ENCODE data around the gene KCNJ1. TPM values are rescaled to one million over a fixed set of nuclear protein-coding genes. Genes with fewer than 3 reads are reported as not detected.

The KCNJ1 gene
- total and polyA plus RNA-seq, 9 of the 15 experiments (the other 6 are each of a cell fraction or from before 2014, with no cell fraction given), result not detected

- POLR2A ChIA-PET, result no interaction called here
- no peaks in the 10 kb centered on the region for H3K9me1 ChIP-seq (ENCODE audit: control insufficient read depth, insufficient read depth, low read length)
- peak; percentile 71 for TF ChIP-seq RBM25 (IDR thresholded peaks at IDR 0.05; ENCODE audit: low read depth, low read length, severe bottlenecking)
- TF ChIP-seq ZNF24 (IDR thresholded peaks at IDR 0.05), result no peak
- no peak for TF ChIP-seq RBBP5 (IDR thresholded peaks at IDR 0.05; ENCODE audit: borderline replicate concordance, insufficient read depth, low read length, poor library complexity, severe bottlenecking)
- H3K4me1 ChIP-seq (replicated peaks in 1 of 2; ENCODE audit: control insufficient read depth in 2 of 2, insufficient read depth in 2 of 2, low read length in 2 of 2), result no peaks in the 10 kb centered on the region
- H3K36me3 ChIP-seq (ENCODE audit: control insufficient read depth, insufficient read depth, low read length), result no peaks in the 10 kb centered on the region
- BruUV-seq (replicated peaks), result no TSS peak
- H3K9me3 ChIP-seq (replicated peaks; ENCODE audit: control insufficient read depth, insufficient read depth, low read depth, low read length), result no peaks in the 10 kb centered on the region
- FAIRE-seq (no peak), ATAC-seq (peak; percentile 22; the same call in 2 of the 3 replicates), DNase-seq (ENCODE audit: extremely low read depth in 1 of 4, low spot score in 3 of 4) (no peak)
- in situ Hi-C loops (cut with MboI) (loop anchor here (10.0 to 25.0 kb wide), 2 partner anchors 656 to 793 kb away; no protein-coding TSS in a partner anchor), intact Hi-C loops (cut with micrococcal nuclease) (loop anchor here (1.0 to 2.0 kb wide), 4 partner anchors 200 to 799 kb away; no protein-coding TSS in a partner anchor)
- WGBS (ENCODE audit: insufficient coverage, low coverage, missing lambda C conversion rate), result 17% methylated on average over 11 of the region's 11 CpGs
- H4K20me1 ChIP-seq (replicated peaks; ENCODE audit: control insufficient read depth, insufficient read depth, low read length), result no peaks in the 10 kb centered on the region
- no peaks in the 10 kb centered on the region for H3K27me3 ChIP-seq (ENCODE audit: control insufficient read depth in 2 of 2, insufficient read depth in 2 of 2, low read length in 2 of 2)
- no peak overlapping the region for H3K4me3 ChIP-seq
- no peaks in the 10 kb centered on the region for H3K79me2 ChIP-seq (ENCODE audit: control insufficient read depth, insufficient read depth, low read length)
- CTCF ChIA-PET (ENCODE audit: low intra/inter-chr PET ratio), result no interaction called here
- H2AFZ ChIP-seq (ENCODE audit: low read depth, low read length), result no peak overlapping the region
- no peak overlapping the region for H3K27ac ChIP-seq (ENCODE audit: extremely low read depth, low read depth, low read length)
- H3K9ac ChIP-seq (ENCODE audit: insufficient read depth in 1 of 2, low read depth in 2 of 2, low read length in 2 of 2), result no peak overlapping the region
- H3K4me2 ChIP-seq (ENCODE audit: insufficient read depth, low read length), result no peak overlapping the region
Measured at GRCh38 chr11:128830290-128831173, 36.6 kb downstream of the KCNJ1 start.

- TF ChIP-seq FOXM1 (IDR thresholded peaks at IDR 0.05; ENCODE audit: low read depth) (no peak), FOXM1 (CRISPR knock-in tag; IDR thresholded peaks at IDR 0.05; ENCODE audit: low read depth) (no peak), ELK3 (CRISPR knock-in tag; IDR thresholded peaks at IDR 0.05) (no peak), CSDE1 (IDR thresholded peaks at IDR 0.05) (no peak), MCM3 (IDR thresholded peaks at IDR 0.05) (no peak), PHF21A (IDR thresholded peaks at IDR 0.05; ENCODE audit: borderline replicate concordance, low read depth) (no peak)
- H2AFZ ChIP-seq (ENCODE audit: low read depth, low read length), result no peak overlapping the region
- no peaks in the 10 kb centered on the region for H3K9me1 ChIP-seq (ENCODE audit: control insufficient read depth, insufficient read depth, low read length)
- H3K79me2 ChIP-seq (ENCODE audit: control insufficient read depth, insufficient read depth, low read length), result no peaks in the 10 kb centered on the region
- ATAC-seq, result no peak
- intact Hi-C loops (cut with micrococcal nuclease), result no loop called here
- WGBS (ENCODE audit: insufficient coverage, low coverage, missing lambda C conversion rate), result 2% methylated on average over 4 of the region's 4 CpGs
- no peak overlapping the region for H3K4me3 ChIP-seq
- H3K9me3 ChIP-seq (replicated peaks; ENCODE audit: control insufficient read depth, insufficient read depth, low read depth, low read length), result no peaks in the 10 kb centered on the region
- FAIRE-seq, result no peak
- in situ Hi-C loops (cut with MboI), result loop anchor here (25.0 kb wide), 1 partner anchor 791 kb away; no protein-coding TSS in a partner anchor
- H3K27me3 ChIP-seq (ENCODE audit: control insufficient read depth in 2 of 2, insufficient read depth in 2 of 2, low read length in 2 of 2), result peaks cover 2 to 4% of the 10 kb centered on the region in 2 experiments; a peak in 3 of 5 replicates
- CTCF ChIA-PET (ENCODE audit: low intra/inter-chr PET ratio), result no interaction called here
- H4K20me1 ChIP-seq (replicated peaks; ENCODE audit: control insufficient read depth, insufficient read depth, low read length), result no peaks in the 10 kb centered on the region
- BruUV-seq (replicated peaks), result no TSS peak
- POLR2A ChIA-PET, result no interaction called here
- no peak overlapping the region for H3K9ac ChIP-seq (ENCODE audit: insufficient read depth in 1 of 2, low read depth in 2 of 2, low read length in 2 of 2)
- no peaks in the 10 kb centered on the region for H3K4me1 ChIP-seq (replicated peaks in 1 of 2; ENCODE audit: control insufficient read depth in 2 of 2, insufficient read depth in 2 of 2, low read length in 2 of 2)
- H3K27ac ChIP-seq (ENCODE audit: extremely low read depth, low read depth, low read length), result no peak overlapping the region
- DNase-seq (ENCODE audit: extremely low read depth in 1 of 4, low spot score in 3 of 4), result no peak
- H3K36me3 ChIP-seq (ENCODE audit: control insufficient read depth, insufficient read depth, low read length), result no peaks in the 10 kb centered on the region
- no peak overlapping the region for H3K4me2 ChIP-seq (ENCODE audit: insufficient read depth, low read length)
Measured at GRCh38 chr11:128828350-128828749, 38.7 kb downstream of the KCNJ1 start.
